GM12892 (cell line): ENCODE data around the gene TAF6. TPM values are rescaled to one million over a fixed set of nuclear protein-coding genes. Genes with fewer than 3 reads are reported as not detected.

ENCODE experiments used
- DNase-seq: peaks from one replicate; pipeline ENCODE4 v3.0.0; 2011; ENCODE audit not compliant: insufficient read length
- FAIRE-seq: peaks from 2 replicates; lab custom pipeline; 2011; peaks lifted over from hg19 to GRCh38; lab: Jason Lieb, UNC
- POLR2A ChIP-seq: IDR thresholded peaks from 2 replicates; pipeline ENCODE4 v1.6.1; 2011; ENCODE audit warnings: low read depth, low read length, control low read depth
- POLR2AphosphoS5 ChIP-seq: IDR thresholded peaks from 2 replicates; pipeline ENCODE4 v1.6.1; 2011; ENCODE audit warnings: low read depth, low read length, control low read depth
- TAF1 ChIP-seq: IDR thresholded peaks from 2 replicates; pipeline ENCODE4 v1.6.1; 2011; ENCODE audit warnings: low read depth, mild to moderate bottlenecking, control low read depth, low read length, borderline replicate concordance
- polyA plus RNA-seq: library from polyadenylated mRNA; unstranded; fragments of >200 nt; gene quantifications from one replicate; pipeline ENCODE4 v1.2.1, GENCODE V29; 2012; ENCODE audit warnings: missing spikeins, inconsistent platforms; ENCODE audit not compliant: missing spikeins

TAF6 gene
- polyA plus RNA-seq, result 20.1 TPM

DNA sequence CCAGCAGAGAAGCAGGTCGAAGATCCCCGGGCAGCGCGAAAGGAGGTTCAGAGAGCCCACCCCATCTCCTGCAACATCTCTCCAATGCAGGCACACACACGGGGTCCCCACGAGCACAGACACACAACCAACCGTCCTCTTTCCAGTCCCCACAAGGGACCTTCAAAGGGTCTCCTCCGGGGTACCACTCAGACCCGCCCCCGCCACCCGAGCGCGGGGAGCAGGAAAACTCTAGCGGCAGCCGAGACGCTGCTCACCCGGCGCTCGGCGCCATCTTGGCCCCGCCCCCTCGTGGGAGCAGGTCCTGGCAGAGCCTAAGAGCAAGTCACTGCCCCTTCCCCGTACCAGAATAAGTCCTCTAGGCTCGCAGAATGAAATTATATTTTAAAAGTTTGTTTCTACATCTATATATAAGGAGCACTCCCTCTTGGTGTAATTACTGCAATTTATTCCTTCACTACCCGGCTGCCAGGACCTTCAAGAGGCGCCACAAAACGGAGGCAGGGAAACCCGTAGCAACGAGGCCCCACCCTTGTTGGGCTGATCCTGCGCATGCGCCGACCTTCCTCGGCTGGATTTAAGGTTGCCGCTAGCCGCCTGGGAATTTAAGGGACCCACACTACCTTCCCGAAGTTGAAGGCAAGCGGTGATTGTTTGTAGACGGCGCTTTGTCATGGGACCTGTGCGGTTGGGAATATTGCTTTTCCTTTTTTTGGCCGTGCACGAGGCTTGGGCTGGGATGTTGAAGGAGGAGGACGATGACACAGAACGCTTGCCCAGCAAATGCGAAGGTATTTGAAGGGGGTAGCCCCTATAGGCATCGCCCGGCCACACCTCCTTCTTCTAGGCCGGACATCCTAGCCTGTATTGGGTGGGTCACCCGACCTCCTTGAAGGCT, at the start of gene TAF6, which contains the start of gene CNPY4:
TAF6 (minus strand) TSS at position 287 of the 898 bp plus-strand sequence. CDS start 5,149 bp downstream, outside the sequence.
CNPY4 (plus strand) TSS at position 563 of the 898 bp plus-strand sequence; CDS start at position 674, 111 bp downstream.
- DNase-seq (peak; percentile 99), FAIRE-seq (peak; percentile 92)
- TF ChIP-seq POLR2AphosphoS5 (peak; percentile 46), TAF1 (peak; percentile 100), POLR2A (peak; percentile 72; the same call in 1 of the 2 replicates)

DNA sequence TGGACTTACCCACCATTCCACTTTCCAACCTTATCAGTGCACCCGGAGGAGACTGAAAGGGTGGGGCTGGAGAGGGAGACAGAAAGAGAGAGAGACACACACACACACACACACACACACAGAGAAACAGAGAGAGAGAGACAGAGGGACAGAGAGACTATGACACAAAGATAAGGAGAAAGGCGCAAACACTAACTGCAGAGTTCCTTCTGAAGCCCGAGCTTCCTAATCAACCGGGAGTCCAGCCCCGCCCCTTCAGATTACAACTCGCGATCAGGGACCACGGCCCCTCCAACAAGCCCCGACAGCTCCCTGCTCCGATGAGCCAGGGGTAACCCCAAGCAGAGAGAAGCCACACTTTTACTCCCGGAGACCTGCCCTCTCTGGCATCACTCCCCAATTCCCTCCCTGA, 48.8 kb upstream of the TAF6 start:
- no peak for DNase-seq
- FAIRE-seq, result no peak
- no peak for TF ChIP-seq POLR2A
- no peak for TF ChIP-seq POLR2AphosphoS5
- no peak for TF ChIP-seq TAF1

DNA sequence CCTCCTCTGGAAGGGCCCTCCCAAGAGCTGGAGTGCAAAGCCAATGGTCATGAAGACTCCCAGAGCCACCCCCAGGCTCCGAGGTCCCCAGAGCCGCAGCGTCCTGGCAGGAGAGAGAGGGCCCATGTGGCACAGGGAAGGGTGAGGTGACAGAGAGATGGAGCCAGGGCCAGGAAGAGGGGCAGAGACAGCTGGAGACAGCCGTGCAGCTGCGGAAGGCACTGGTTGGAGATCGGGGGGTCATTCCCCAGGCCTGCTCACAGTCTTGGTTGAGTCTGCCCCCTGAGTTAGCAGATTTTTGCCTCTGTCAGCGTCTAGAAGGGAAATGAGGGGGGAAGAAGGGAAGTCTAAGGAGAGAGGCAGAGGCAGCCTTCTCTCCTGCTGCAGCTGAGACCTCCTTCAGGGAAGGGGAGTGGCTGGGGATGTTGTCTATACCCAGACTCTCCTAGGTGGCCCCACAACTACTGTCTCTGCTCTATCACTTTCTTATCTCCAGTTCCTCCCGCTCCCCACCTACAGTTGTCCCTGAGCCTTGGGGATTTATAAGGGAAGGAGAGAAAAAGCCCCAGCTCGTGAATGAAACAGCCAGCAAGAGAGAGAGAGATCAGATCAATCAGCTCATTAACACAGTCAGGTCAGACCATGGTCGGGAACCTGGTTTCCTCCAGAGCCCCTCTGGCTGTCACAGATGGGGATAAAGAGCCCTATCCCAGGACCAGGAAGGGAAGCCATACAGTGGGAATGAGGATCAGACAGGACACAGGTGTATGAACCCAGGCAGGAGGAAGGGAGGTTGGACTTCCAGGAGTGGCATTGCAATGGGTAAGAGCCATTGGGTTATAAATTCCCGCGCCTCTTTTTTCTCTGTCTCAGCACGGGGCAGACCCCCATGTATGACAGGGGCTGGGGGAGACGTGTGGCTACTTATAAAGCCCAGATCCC, 48.1 kb upstream of the TAF6 start:
- TF ChIP-seq POLR2A (no peak), POLR2AphosphoS5 (no peak), TAF1 (no peak)
- FAIRE-seq (no peak), DNase-seq (no peak)

DNA sequence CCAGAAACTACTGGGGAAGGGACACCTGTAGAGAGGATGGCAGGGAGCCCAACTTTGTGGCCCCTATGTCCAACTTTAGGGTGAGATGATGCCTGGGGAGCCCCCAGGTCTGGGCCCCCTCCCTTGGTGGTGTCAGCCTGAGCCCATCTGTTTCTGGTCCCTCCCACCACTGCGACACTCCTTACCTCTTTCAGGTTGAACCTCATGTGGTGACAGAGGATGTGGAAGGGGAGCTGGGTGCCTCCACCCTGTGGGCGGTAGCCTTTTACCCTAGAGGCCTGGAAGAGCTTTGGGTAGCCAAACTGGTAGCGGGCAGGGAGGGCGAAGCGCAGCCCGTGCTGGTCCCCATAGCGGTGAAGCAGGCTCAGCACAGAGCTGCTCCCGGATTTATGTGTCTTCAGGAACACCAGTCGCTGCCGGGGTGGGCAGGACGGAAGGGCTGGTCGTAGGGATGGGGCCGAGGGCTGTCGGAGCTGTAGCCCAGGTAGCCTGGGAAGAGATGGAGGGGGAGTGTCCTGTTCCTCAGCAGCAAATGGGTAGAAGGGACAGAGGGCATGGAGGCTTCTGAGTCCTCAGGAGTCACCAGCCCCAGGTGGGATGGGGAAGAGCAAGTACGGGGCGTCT, 47.3 kb upstream of the TAF6 start:
- DNase-seq, result no peak
- no peak for TF ChIP-seq POLR2A
- no peak for TF ChIP-seq TAF1
- TF ChIP-seq POLR2AphosphoS5, result no peak
- FAIRE-seq, result no peak

DNA sequence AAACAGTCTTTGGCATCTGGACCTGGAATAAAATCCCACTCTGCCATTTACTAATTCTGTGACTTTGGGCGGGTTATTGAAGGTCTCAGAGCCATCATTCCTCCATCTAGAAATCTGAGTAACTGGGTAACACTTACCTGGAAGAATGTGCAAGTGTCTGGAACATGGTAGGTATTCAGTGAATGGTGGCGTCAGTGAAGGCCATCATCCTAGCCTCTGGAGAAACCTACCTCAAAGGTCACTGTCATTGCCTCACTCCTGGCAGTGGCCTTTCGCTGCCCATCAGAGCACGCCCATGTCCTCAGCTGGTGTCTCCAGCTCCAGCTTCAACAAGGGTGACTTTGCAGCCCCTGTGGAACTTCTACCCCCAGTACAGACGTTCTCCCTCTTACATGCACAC, 44.7 kb upstream of the TAF6 start:
- no peak for FAIRE-seq

DNA sequence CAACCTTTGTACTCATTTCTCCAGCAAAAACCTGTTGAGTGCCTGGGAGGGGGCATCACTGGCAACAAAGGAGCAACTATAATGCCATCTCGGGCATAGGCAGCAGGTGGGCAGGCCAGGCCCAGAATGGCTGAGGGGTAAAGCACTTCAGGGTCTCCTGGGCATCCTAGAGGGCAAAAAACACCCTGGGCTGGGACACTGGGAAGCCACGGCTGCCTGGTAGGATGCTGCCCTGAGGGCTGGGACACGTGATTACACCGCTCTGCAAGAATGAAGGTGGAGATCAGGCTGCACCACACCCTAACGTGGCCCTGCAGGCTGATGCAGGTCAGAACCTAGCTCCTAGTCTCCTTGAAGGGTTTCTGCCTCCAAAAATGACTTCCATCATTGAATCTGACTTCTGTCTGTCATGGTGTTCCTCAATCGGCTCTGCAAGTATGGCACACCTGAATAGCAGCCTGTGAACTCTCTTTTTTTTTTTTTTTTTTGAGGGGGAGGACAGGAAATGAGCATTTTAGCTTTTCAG, 43.9 kb upstream of the TAF6 start:
- DNase-seq (no peak), FAIRE-seq (no peak)
- TF ChIP-seq POLR2A (no peak), POLR2AphosphoS5 (no peak), TAF1 (no peak)

More for the DNA sequence above, 44.7 kb upstream of the TAF6 start:
- DNase-seq, result no peak
- TF ChIP-seq POLR2A, result no peak
- TF ChIP-seq TAF1, result no peak
- TF ChIP-seq POLR2AphosphoS5, result no peak

DNA sequence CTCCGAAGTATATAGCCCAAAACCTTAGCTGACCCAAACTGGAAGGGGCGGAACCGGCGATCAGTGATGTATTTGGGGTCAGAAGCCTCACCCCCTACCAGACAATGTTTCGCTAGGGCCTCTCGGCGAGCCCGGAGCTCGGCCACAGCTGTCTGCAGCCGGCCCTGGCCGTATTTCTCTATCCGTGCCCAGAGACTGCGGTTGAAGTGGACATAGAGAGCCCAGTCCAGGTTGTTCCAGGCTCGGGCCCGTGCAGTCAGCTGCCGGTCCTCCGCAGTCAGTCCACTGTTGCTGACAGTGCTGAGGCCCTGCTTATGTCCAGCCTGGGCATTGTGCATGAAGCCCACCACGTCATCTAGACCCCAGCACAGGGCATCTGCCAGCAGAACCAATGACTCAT, 40.9 kb upstream of the TAF6 start:
- no peak for FAIRE-seq
- TF ChIP-seq TAF1, result no peak
- TF ChIP-seq POLR2AphosphoS5, result no peak
- TF ChIP-seq POLR2A, result no peak
- DNase-seq, result no peak

DNA sequence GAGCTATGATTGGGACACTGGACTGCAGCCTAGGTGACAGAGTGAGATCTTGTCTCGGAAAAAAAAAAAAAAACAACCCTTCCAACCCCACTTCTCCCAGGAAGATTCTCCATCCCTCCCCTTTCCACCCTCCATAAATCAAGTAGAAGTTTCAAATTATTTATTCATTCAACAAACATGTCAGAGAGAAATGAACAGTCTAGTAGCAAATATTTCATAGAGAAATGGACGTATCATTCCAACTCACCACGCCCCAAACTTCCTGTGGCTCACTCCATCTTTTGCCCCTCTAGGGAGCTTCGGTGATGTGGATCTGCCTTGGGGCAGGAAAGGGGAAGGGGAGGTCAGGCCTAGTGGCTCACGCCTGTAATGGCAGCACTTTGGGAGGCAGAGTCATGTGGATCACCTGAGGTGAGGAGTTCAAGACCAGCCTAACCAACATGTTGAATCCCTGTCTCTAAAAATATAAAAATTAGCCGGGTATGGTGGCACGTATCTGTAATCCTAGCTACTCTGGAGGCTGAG, 40.0 kb upstream of the TAF6 start:
- no peak for FAIRE-seq
- TF ChIP-seq TAF1 (no peak), POLR2AphosphoS5 (no peak), POLR2A (no peak)
- DNase-seq, result no peak

DNA sequence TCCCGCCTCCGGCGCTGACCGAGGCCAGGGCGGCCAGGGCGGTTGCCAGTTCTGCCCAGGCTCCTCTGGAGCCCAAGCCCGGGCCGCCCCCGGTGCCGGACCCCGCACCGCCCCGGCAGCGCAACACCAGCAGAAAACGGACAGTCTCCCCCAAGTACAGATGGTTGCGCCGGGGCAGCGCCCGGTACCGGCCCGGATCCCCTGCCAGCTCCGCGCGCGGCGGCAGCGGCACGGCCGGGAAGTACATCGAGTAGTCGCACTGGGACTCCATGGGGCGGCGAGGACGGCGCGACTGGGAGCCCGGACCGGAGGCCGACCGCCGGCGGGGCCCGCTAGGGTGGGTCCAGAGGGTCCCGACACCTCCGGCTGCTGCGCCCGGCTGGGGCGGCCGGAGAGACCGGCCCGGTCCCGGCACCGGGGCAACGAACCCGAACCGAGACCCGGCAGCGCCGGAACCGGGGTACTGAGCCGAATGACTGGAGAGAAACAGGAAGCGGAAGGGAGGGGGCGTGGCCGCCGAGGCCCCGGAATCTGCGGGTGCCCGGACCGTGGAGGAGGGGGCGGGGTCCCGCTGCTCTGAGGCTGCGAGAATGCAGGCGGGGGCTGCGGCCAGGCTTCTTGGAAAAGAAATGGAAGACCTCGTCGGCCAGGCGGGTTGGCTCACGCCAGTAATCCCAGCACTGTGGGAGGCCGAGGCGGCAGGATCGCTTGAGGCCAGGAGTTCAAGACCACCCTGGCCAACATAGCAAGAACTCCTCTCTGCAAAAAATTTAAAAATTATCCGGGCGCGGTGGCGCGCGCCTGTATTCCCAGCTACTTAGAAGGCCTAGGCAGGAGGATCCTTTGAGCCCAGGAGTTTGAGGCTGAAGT, 39.3 kb upstream of the TAF6 start, which contains the start of gene TRAPPC14:
TRAPPC14 (minus strand) TSS at position 495 of the 870 bp plus-strand sequence; CDS start at position 271, 224 bp downstream.
- peak; percentile 51 for FAIRE-seq
- DNase-seq, result peak; percentile 99
- TF ChIP-seq POLR2AphosphoS5 (0 out of 2 replicates have a peak, but pooled peaks have one; percentile 19), TAF1 (0 out of 2 replicates have a peak, but pooled peaks have one; percentile 58), POLR2A (peak; percentile 75; the same call in 1 of the 2 replicates)
